Smooth muscle cell (in vitro differentiated cells): ENCODE measurements around the gene FAM241A. TPM values are rescaled to one million over a fixed set of nuclear protein-coding genes. Genes with fewer than 3 reads are reported as not detected.

ENCODE experiments used
- DNase-seq: peaks from one replicate; lab custom pipeline; 2025; ENCODE audit not compliant: unreplicated experiment; lab: John Stamatoyannopoulos, UW
- H2AFZ ChIP-seq: fragments of 200-600 bp; sonication (generic); 2 replicates; pipeline ENCODE4 v1.6.0; 2016; ENCODE audit warnings: antibody characterized with exemption, low read depth, mild to moderate bottlenecking
- H3F3A ChIP-seq: fragments of 200-600 bp; sonication (generic); 2 replicates; pipeline ENCODE4 v1.6.0; 2017; ENCODE audit warnings: antibody characterized with exemption, low read depth
- H3K27ac ChIP-seq: fragments of 200-600 bp; sonication (generic); 2 replicates; pipeline ENCODE4 v1.5.1; 2016; ENCODE audit warnings: low read depth, mild to moderate bottlenecking
- H3K27me3 ChIP-seq: fragments of 200-600 bp; sonication (generic); 2 replicates; pipeline ENCODE4 v1.6.1; 2016; ENCODE audit warnings: low read depth, mild to moderate bottlenecking
- H3K36me3 ChIP-seq: fragments of 200-600 bp; sonication (generic); 2 replicates; pipeline ENCODE4 v1.5.1; 2016; ENCODE audit warnings: low read depth
- H3K4me1 ChIP-seq: fragments of 200-600 bp; sonication (generic); 2 replicates; pipeline ENCODE4 v1.5.1; 2016; ENCODE audit warnings: low read depth
- H3K4me2 ChIP-seq: fragments of 200-600 bp; sonication (generic); 2 replicates; pipeline ENCODE4 v1.6.0; 2016; ENCODE audit warnings: mild to moderate bottlenecking
- H3K4me3 ChIP-seq: fragments of 200-600 bp; sonication (generic); 2 replicates; pipeline ENCODE4 v1.5.1; 2016; ENCODE audit warnings: mild to moderate bottlenecking
- H3K79me2 ChIP-seq: fragments of 200-600 bp; sonication (generic); 2 replicates; pipeline ENCODE4 v1.6.0; 2016; ENCODE audit warnings: low read depth, mild to moderate bottlenecking
- H3K9ac ChIP-seq: fragments of 200-600 bp; sonication (generic); 2 replicates; pipeline ENCODE4 v1.6.0; 2016; ENCODE audit warnings: low read depth
- H3K9me3 ChIP-seq: fragments of 200-600 bp; sonication (generic); replicated peaks from 2 replicates; pipeline ENCODE4 v1.5.1; 2016; ENCODE audit warnings: low read depth
- H4K20me1 ChIP-seq: fragments of 200-600 bp; sonication (generic); 2 replicates; pipeline ENCODE4 v1.6.0; 2016; ENCODE audit warnings: low read depth
- WGBS: methylation state at CpG from one replicate; pipeline ENCODE4 v1.1.7; 2016; ENCODE audit warnings: low lambda C conversion rate; 5-methylcytosine and 5-hydroxymethylcytosine counted together
- polyA plus RNA-seq: library from polyadenylated mRNA; unstranded; fragments of >200 nt; fragmentation: Nextera tagmentation; extraction: Ambion mirVana; gene quantifications from 2 replicates; pipeline ENCODE4 v1.2.1, GENCODE V29; 2016
- total RNA-seq: library from RNA; depleted of rRNA; stranded (reverse); fragments of >200 nt; gene quantifications from 2 replicates; pipeline ENCODE4 v1.2.3, GENCODE V29; 2014
- TF ChIP-seq, protein P1 (sequence below): fragments of 200-600 bp; sonication (generic); IDR thresholded peaks from 2 replicates; pipeline ENCODE4 v1.5.1; 2017; ENCODE audit warnings: borderline replicate concordance, mild to moderate bottlenecking, antibody characterized with exemption; ENCODE audit not compliant: insufficient read depth, poor library complexity, severe bottlenecking

FAM241A gene
- total and polyA plus RNA-seq, 2 experiments from 2014 or later = 0.19 to 0.27 TPM

DNA sequence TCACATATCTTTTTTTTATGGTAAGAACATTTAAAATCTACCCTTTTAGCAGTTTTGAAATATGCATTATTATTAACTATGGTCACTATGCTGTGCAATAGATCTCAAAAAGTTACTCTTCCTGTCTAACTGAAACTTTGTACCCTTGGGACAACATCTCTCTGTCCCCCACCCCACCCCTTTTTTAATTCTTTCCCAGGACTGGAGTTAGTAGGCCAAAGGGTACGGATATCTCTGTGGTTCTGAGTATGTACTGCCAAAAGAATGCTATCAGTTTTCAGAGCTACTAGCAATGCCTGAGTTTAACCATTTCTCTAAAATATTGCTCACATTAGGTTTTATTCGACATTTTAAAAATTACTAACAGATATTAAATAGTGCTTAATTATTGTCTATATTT lies 4.7 kb upstream of the FAM241A start:
- no peak overlapping the region for H3K4me3 ChIP-seq
- no peaks in the 10 kb centered on the region for H3F3A ChIP-seq
- no peak overlapping the region for H2AFZ ChIP-seq
- H3K4me2 ChIP-seq = no peak overlapping the region
- H3K9ac ChIP-seq = no peak overlapping the region
- no peaks in the 10 kb centered on the region for H3K4me1 ChIP-seq
- no peaks in the 10 kb centered on the region for H3K27me3 ChIP-seq
- H3K79me2 ChIP-seq = no peaks in the 10 kb centered on the region
- H3K27ac ChIP-seq = no peak overlapping the region
- no peaks in the 10 kb centered on the region for H3K36me3 ChIP-seq
- no peaks in the 10 kb centered on the region for H3K9me3 ChIP-seq
- H4K20me1 ChIP-seq = no peaks in the 10 kb centered on the region
- WGBS = 81% methylated on average over 2 of the region's 2 CpGs
- DNase-seq = no peak
- TF ChIP-seq, protein P1, sequence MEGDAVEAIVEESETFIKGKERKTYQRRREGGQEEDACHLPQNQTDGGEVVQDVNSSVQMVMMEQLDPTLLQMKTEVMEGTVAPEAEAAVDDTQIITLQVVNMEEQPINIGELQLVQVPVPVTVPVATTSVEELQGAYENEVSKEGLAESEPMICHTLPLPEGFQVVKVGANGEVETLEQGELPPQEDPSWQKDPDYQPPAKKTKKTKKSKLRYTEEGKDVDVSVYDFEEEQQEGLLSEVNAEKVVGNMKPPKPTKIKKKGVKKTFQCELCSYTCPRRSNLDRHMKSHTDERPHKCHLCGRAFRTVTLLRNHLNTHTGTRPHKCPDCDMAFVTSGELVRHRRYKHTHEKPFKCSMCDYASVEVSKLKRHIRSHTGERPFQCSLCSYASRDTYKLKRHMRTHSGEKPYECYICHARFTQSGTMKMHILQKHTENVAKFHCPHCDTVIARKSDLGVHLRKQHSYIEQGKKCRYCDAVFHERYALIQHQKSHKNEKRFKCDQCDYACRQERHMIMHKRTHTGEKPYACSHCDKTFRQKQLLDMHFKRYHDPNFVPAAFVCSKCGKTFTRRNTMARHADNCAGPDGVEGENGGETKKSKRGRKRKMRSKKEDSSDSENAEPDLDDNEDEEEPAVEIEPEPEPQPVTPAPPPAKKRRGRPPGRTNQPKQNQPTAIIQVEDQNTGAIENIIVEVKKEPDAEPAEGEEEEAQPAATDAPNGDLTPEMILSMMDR = no peak

GRCh38 chr4:112141366-112142138 lies 3.7 kb upstream of the FAM241A start:
- no peaks in the 10 kb centered on the region for H3K79me2 ChIP-seq
- no peak overlapping the region for H3K4me2 ChIP-seq
- H3K9me3 ChIP-seq = no peaks in the 10 kb centered on the region
- no peaks in the 10 kb centered on the region for H3K4me1 ChIP-seq
- 90% methylated on average over 6 of the region's 6 CpGs for WGBS
- DNase-seq = no peak
- H4K20me1 ChIP-seq = no peaks in the 10 kb centered on the region
- H3F3A ChIP-seq = no peaks in the 10 kb centered on the region
- TF ChIP-seq, protein P1 = no peak
- H3K27me3 ChIP-seq = peaks cover 2% of the 10 kb centered on the region
- no peak overlapping the region for H3K4me3 ChIP-seq
- H3K27ac ChIP-seq = no peak overlapping the region
- H2AFZ ChIP-seq = peak overlapping the region; percentile 84
- H3K9ac ChIP-seq = no peak overlapping the region
- no peaks in the 10 kb centered on the region for H3K36me3 ChIP-seq

DNA sequence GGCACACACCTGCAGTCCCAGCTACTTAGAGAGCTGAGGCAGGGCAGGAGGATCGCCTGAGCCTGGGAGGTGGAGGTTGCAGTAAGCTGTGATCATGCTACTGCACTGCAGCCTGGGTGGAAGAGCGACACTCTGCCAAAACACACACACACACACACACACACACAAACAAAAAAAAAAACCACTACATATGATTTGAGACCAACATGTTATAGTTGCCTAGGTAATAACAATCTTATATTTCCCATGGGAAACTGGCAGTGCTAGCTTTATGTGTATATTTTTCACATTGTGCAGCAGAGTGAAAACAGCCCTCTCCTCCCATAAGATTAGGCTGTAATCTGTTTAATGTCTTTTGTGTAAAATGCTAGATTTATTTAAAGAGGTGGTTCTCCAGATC lies 3.1 kb upstream of the FAM241A start:
- no peak overlapping the region for H3K4me3 ChIP-seq
- no peak overlapping the region for H3K27ac ChIP-seq
- no peaks in the 10 kb centered on the region for H3F3A ChIP-seq
- TF ChIP-seq, protein P1 = no peak
- H4K20me1 ChIP-seq = no peaks in the 10 kb centered on the region
- no peaks in the 10 kb centered on the region for H3K36me3 ChIP-seq
- H3K9me3 ChIP-seq = no peaks in the 10 kb centered on the region
- H3K4me2 ChIP-seq = no peak overlapping the region
- H3K4me1 ChIP-seq = no peaks in the 10 kb centered on the region
- peaks cover 8% of the 10 kb centered on the region for H3K27me3 ChIP-seq
- DNase-seq = no peak
- H3K9ac ChIP-seq = no peak overlapping the region
- H3K79me2 ChIP-seq = no peaks in the 10 kb centered on the region
- WGBS = 97% methylated on average over 2 of the region's 2 CpGs
- H2AFZ ChIP-seq = no peak overlapping the region

DNA sequence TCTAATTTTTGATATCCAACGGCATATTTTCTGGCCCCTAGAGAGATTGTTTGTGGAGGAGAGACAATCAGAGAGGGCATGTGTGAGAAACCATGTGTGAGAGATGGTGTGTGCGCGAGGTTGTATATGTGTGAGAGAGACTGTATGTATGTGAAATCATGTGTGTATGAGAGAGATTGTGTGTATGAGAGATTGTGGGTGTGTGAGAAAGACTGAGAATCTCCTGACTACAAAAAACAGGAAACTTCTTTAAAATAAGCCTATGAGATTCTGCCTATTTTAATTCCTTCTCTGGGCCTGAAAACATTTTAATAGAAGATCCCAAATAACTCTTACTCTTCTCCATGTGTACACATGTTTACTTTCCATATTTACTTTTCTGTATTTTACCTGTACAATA lies 1.5 kb upstream of the FAM241A start:
- Histone ChIP-seq H2AFZ (no peak overlapping the region), H3F3A (no peaks in the 10 kb centered on the region), H3K4me2 (no peak overlapping the region), H3K4me1 (no peaks in the 10 kb centered on the region), H3K27ac (no peak overlapping the region), H3K4me3 (no peak overlapping the region), H3K79me2 (no peaks in the 10 kb centered on the region), H3K9ac (no peak overlapping the region), H3K9me3 (no peaks in the 10 kb centered on the region), H4K20me1 (no peaks in the 10 kb centered on the region), H3K36me3 (no peaks in the 10 kb centered on the region), H3K27me3 (peaks cover 24% of the 10 kb centered on the region)
- 98% methylated on average over 3 of the region's 3 CpGs for WGBS
- TF ChIP-seq, protein P1 = no peak
- no peak for DNase-seq
